ENCODE measurements around the gene TMEM238L.
A peak's percentile ranks its signal among the peaks of the same experiment; 100 is the strongest.
"Not testable (repeated sequence)": the region's sequence is repeated elsewhere in the genome, so short reads cannot be mapped to it uniquely, and the experiment has no call there.

Gene TMEM238L

DNA sequence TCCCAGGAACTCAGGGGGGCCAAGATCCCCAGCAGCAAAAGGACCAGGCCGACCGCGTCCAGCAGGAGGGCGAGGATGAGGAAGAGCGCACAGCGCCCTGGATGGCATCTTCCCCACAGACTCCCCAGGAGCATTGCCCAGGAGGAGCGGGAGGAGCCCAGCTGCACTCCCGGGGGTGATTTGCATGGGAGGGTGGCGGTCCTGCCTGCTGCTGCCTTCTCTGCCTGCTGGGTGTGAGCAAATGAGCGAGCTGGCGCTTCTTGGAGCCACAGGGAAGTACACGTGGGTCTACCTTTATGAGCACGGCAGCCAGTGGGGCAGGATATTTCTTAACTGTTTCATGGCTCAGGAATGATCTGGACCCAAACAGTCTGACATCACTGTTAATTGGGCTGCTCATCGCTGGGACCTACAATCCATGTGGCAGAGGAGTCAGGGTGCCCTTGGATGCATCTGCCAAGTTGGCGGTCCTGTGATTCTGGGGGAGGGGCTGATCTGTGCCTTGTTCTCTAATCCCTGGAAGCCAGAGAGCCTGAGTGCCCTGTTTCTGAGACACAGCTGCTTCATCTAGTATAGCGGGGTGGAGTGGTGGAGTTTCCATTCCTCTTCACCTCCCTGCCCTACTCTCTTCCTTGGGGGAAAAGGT lies at the start of gene TMEM238L:
Gene TMEM238L (minus strand): TSS at position 270 of the 646 bp plus-strand sequence. CDS start 136 bp downstream, at position 134.
- no peak for DNase-seq (ENCODE audit: low spot score)

GRCh38 chr17:10846636-10847035 lies 42.7 kb upstream of the TMEM238L start:
- not testable (repeated sequence) for DNase-seq (ENCODE audit: low spot score)

DNA sequence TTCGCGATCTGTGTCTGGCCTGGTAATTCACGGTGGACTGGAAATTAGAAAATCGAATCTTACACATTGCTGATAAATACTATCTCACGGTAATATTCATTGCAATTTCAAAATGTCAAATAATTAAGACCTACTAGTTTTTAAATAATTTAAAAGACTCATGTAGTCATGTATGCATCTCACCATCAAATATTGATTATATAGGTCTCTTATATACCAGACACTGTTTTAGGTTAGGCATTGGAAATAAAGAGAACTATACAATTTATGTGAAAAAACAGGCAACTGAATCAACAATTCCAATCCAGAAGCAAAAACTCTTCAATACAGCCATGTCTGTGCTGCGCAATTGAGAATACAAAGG lies 41.5 kb upstream of the TMEM238L start:
- no peak for DNase-seq (ENCODE audit: low spot score)

- peak; percentile 83 for DNase-seq (ENCODE audit: low spot score)
Measured at GRCh38 chr17:10844621-10845387, 40.9 kb upstream of the TMEM238L start.

DNA sequence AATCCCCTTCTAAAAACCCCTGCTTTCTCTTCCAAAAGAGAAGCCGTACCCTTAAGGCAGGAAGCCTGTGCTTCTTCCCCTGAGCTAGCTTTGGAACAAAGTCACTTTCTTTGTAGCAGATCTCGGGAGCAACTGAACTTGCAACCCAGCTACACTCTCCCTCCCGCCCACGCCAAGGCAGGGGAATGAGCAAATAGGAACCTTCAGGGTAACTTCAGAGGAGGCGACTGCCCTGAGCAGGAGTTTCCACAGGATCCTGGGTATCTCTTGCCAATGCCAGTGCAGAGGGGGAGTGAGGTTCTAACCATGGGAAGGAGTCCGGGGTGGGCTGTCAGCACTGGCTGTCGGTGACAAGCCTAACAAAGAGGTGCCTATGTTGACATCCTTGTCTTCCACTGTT lies 39.9 kb upstream of the TMEM238L start:
- DNase-seq (ENCODE audit: low spot score) = no peak

DNA sequence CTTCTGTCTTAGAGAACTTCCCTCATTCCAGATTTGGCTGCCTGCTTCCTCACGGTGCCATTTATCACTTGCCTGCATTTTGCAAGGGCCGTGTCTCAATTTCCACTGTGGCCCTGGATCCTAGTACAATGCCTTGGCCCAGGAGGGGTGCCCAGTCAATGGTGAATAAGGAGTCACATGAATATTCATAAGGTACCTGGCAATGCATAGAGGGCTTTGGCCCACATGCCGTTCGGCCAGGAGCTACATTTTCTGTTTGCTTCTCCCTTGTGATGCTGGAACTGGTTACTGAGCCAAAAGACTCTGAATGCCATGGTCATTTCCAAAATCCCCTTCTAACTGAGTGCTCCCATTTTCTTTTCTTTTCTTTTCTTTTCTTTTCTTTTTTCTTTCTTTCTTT lies 38.8 kb upstream of the TMEM238L start:
- no peak for DNase-seq (ENCODE audit: low spot score)

- no peak for DNase-seq (ENCODE audit: low spot score)
Measured at GRCh38 chr17:10838682-10839081, 34.8 kb upstream of the TMEM238L start.

GRCh38 chr17:10837921-10838320 lies 34.0 kb upstream of the TMEM238L start, which contains the start of gene PIRT:
PIRT (minus strand) TSS chr17:10838087; CDS start chr17:10825645, 12,442 bp downstream.
- DNase-seq (ENCODE audit: low spot score) = no peak

DNA sequence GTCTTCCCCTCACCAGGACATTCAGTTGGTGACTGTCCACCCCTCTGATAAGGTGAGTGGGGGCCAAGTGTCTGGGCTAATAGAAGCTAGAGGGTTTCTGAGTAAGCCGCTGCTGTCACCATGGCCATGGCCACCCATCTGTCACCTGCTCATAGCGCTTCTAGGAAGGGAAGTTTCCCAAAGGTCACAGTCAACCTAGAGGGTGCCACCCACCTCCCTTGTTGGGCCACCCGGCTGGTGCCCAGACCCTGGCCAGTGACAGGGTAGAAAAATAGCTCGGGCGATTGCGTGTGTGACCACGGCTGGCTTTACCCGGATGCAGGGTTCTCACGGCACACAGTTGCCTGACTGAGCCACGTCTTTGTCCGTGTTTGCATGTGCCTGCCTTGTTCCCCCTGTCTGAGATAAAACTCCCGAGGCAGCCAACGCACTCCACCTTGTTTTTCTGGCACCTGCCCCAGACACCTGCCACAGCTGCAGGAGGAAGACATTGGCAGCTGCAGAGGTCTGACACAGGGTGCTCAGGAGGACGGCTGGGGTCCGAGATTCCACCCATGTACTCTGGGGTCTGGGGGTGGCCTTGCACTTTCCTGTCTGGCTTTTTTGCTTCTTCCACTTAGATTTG lies 33.2 kb upstream of the TMEM238L start:
- DNase-seq (ENCODE audit: low spot score) = no peak

- DNase-seq (ENCODE audit: low spot score) = no peak
Measured at GRCh38 chr17:10836145-10836544, 32.2 kb upstream of the TMEM238L start.

- no peak for DNase-seq (ENCODE audit: low spot score)
Measured at GRCh38 chr17:10831696-10832095, 27.8 kb upstream of the TMEM238L start.

- no peak for DNase-seq (ENCODE audit: low spot score)
Measured at GRCh38 chr17:10827898-10828552, 24.1 kb upstream of the TMEM238L start.

- DNase-seq (ENCODE audit: low spot score) = no peak
Measured at GRCh38 chr17:10824874-10825273, 21.0 kb upstream of the TMEM238L start.

- no peak for DNase-seq (ENCODE audit: low spot score)
Measured at GRCh38 chr17:10821770-10822169, 17.9 kb upstream of the TMEM238L start.

GRCh38 chr17:10821054-10821453 lies 17.2 kb upstream of the TMEM238L start:
- DNase-seq (ENCODE audit: low spot score) = no peak

GRCh38 chr17:10815319-10815718 lies 11.4 kb upstream of the TMEM238L start:
- no peak for DNase-seq (ENCODE audit: low spot score)

- DNase-seq (ENCODE audit: low spot score) = no peak
Measured at GRCh38 chr17:10814075-10814474, 10.2 kb upstream of the TMEM238L start.

GRCh38 chr17:10812674-10813073 lies 8.8 kb upstream of the TMEM238L start:
- DNase-seq (ENCODE audit: low spot score) = no peak

- no peak for DNase-seq (ENCODE audit: low spot score)
Measured at GRCh38 chr17:10809605-10810004, 5.7 kb upstream of the TMEM238L start.

GRCh38 chr17:10807704-10808128 lies 3.8 kb upstream of the TMEM238L start:
- DNase-seq (ENCODE audit: low spot score) = no peak

GRCh38 chr17:10806545-10807262 lies 2.8 kb upstream of the TMEM238L start:
- no peak for DNase-seq (ENCODE audit: low spot score)

- no peak for DNase-seq (ENCODE audit: low spot score)
Measured at GRCh38 chr17:10805911-10806310, 2.0 kb upstream of the TMEM238L start.
